AG09319 (cell line): Measurements from ENCODE around the gene NAPB.
"Not testable (repeated sequence)": the region's sequence is repeated elsewhere in the genome, so short reads cannot be mapped to it uniquely, and the experiment has no call there.

ENCODE experiments used
- DNase-seq: peaks from one replicate; pipeline ENCODE4 v3.0.0-alpha.2; 2010; ENCODE audit warnings: low read depth; ENCODE audit errors: extremely low read depth
- CTCF ChIP-seq: IDR thresholded peaks from 2 replicates; pipeline ENCODE4 v1.5.1; 2011; ENCODE audit warnings: low read depth, mild to moderate bottlenecking, inconsistent platforms, low read length, moderate library complexity

Gene NAPB

GRCh38 chr20:23350196-23350903, 70.9 kb downstream of the NAPB start, which contains the start of gene NXT1:
Gene NXT1, plus strand, starts transcription at chr20:23350791. Its CDS starts 3,251 bp downstream, at chr20:23354042.
- DNase-seq, result peak; percentile 96

GRCh38 chr20:23349338-23350195, 71.7 kb downstream of the NAPB start:
- DNase-seq, result no peak
- TF ChIP-seq CTCF, result peak; percentile 46

More at GRCh38 chr20:23350196-23350903, 70.9 kb downstream of the NAPB start, which contains the start of gene NXT1:
- no peak for TF ChIP-seq CTCF

- not testable (repeated sequence) for DNase-seq
Observed at GRCh38 chr20:23348510-23348909, 72.8 kb downstream of the NAPB start.

GRCh38 chr20:23347791-23348190, 73.5 kb downstream of the NAPB start:
- TF ChIP-seq CTCF, result no peak
- DNase-seq, result no peak

GRCh38 chr20:23346002-23346401, 75.3 kb downstream of the NAPB start:
- DNase-seq, result no peak
- TF ChIP-seq CTCF, result no peak

GRCh38 chr20:23344336-23344735, 77.0 kb downstream of the NAPB start:
- DNase-seq, result no peak
- TF ChIP-seq CTCF, result no peak

GRCh38 chr20:23343590-23343989, 77.7 kb downstream of the NAPB start:
- no peak for TF ChIP-seq CTCF
- DNase-seq, result no peak
